Gastrocnemius medialis (tissue), 4 donors: ENCODE results near the gene RXRG.

Experiments used
- CTCF ChIP-seq, 5 experiments: fragments of 450-650 bp in 3 of 5; fragments of 200-600 bp in 2 of 5; sonication (generic) in 2 of 5; IDR thresholded peaks in 4 of 5; conservative IDR thresholded peaks in 1 of 5; 1 replicate in 4 of 5; 2 replicates in 1 of 5; pipeline ENCODE4 v1.5.1; 2016 to 2019; ENCODE audit warnings: antibody characterized with exemption in 5 of 5, mild to moderate bottlenecking in 3 of 5, moderate library complexity in 3 of 5
- POLR2A ChIP-seq, 2 donors: fragments of 450-650 bp; IDR thresholded peaks; one replicate each; pipeline ENCODE4 v1.6.1; 2017; ENCODE audit warnings: antibody characterized with exemption in 2 of 2, mild to moderate bottlenecking in 2 of 2, moderate library complexity in 2 of 2

GRCh38 chr1:165414620-165415019, 30.3 kb downstream of the RXRG start:
- no peak for TF ChIP-seq CTCF (IDR thresholded peaks at IDR 0.05 in 4 of 5, conservative IDR thresholded peaks at IDR 0.05 in 1 of 5)
- no peak for TF ChIP-seq POLR2A (IDR thresholded peaks at IDR 0.05)
